ENCODE data around the gene DGKH.

DGKH gene

GRCh38 chr13:42211704-42212464 is 163.4 kb downstream of the DGKH start:
- Histone ChIP-seq H3K9me3 (ENCODE audit: severe bottlenecking) (no peaks in the 10 kb centered on the region), H3K27me3 (ENCODE audit: insufficient read depth, low read depth, severe bottlenecking) (no peaks in the 10 kb centered on the region), H3K27ac (no peak overlapping the region), H3K36me3 (no peaks in the 10 kb centered on the region), H3K4me3 (ENCODE audit: low read depth, low read length) (no peak overlapping the region)
- TF ChIP-seq CTCF (IDR thresholded peaks at IDR 0.05; ENCODE audit: low read depth, low read length), result no peak
- DNase-seq, result no peak

DNA sequence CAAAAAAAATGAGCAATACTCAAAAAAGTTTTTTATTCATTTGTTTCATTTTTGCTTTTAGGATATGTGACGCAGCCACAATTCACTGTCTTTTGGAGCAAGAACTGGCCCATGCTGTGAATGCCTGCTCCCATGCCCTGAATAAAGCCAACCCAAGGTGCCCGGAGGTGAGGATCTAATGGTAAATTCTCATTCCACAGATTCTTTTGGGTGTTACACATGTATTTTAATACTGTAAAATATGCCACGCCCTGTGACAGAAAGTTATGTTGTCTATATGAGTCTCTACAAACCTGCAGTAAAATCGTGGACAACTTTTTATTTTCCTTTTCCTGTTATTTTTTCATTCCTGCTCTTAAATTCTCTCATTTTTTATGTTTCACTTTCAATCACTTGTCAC is 166.0 kb downstream of the DGKH start:
- no peak for TF ChIP-seq CTCF (IDR thresholded peaks at IDR 0.05; ENCODE audit: low read depth, low read length)
- DNase-seq, result no peak
- Histone ChIP-seq H3K27ac (no peak overlapping the region), H3K4me3 (ENCODE audit: low read depth, low read length) (no peak overlapping the region), H3K9me3 (ENCODE audit: severe bottlenecking) (no peaks in the 10 kb centered on the region), H3K36me3 (no peaks in the 10 kb centered on the region), H3K27me3 (ENCODE audit: insufficient read depth, low read depth, severe bottlenecking) (no peaks in the 10 kb centered on the region)

GRCh38 chr13:42215578-42216421 is 167.4 kb downstream of the DGKH start:
- H3K27me3 ChIP-seq (ENCODE audit: insufficient read depth, low read depth, severe bottlenecking), result no peaks in the 10 kb centered on the region
- no peaks in the 10 kb centered on the region for H3K9me3 ChIP-seq (ENCODE audit: severe bottlenecking)
- no peaks in the 10 kb centered on the region for H3K36me3 ChIP-seq
- DNase-seq, result peak; percentile 12
- peak; percentile 40; the same call in 1 of the 2 replicates for TF ChIP-seq CTCF (IDR thresholded peaks at IDR 0.05; ENCODE audit: low read depth, low read length)
- no peak overlapping the region for H3K27ac ChIP-seq
- H3K4me3 ChIP-seq (ENCODE audit: low read depth, low read length), result no peak overlapping the region

- no peak overlapping the region for H3K4me3 ChIP-seq (ENCODE audit: low read depth, low read length)
- no peak for DNase-seq
- TF ChIP-seq CTCF (IDR thresholded peaks at IDR 0.05; ENCODE audit: low read depth, low read length), result no peak
- H3K27me3 ChIP-seq (ENCODE audit: insufficient read depth, low read depth, severe bottlenecking), result no peaks in the 10 kb centered on the region
- no peaks in the 10 kb centered on the region for H3K36me3 ChIP-seq
- no peaks in the 10 kb centered on the region for H3K9me3 ChIP-seq (ENCODE audit: severe bottlenecking)
- H3K27ac ChIP-seq, result no peak overlapping the region
Observed at GRCh38 chr13:42216422-42216735, 167.9 kb downstream of the DGKH start.

DNA sequence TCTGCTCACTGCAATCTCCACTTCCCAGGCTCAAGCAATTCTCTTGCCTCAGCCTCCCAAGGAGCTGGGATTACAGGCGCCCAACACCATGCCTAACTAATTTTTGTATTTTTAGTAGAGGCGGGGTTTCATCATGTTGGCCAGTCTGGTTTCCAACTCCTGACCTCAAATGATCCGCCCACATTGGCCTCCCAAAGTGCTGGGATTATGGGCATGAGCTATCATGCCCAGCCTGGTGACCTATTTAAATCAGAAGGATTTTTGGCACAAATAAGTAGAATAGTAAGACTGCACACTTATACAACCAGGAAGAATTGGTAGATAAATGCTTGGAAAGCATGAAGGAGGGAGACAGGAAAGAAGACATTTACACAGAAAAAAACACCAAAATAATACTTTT is 170.1 kb downstream of the DGKH start:
- no peak for TF ChIP-seq CTCF (IDR thresholded peaks at IDR 0.05; ENCODE audit: low read depth, low read length)
- DNase-seq, result no peak
- Histone ChIP-seq H3K27me3 (ENCODE audit: insufficient read depth, low read depth, severe bottlenecking) (no peaks in the 10 kb centered on the region), H3K9me3 (ENCODE audit: severe bottlenecking) (no peaks in the 10 kb centered on the region), H3K4me3 (ENCODE audit: low read depth, low read length) (no peak overlapping the region), H3K27ac (no peak overlapping the region), H3K36me3 (no peaks in the 10 kb centered on the region)
